ENCODE measurements around the gene GAS5.
"Not testable (repeated sequence)": the region's sequence is repeated elsewhere in the genome, so short reads cannot be mapped to it uniquely, and the experiment has no call there.

The GAS5 gene

GRCh38 chr1:173869021-173869359 lies 1.2 kb upstream of the GAS5 start:
- DNase-seq (ENCODE audit: low spot score) = no peak

- peak; percentile 90 for DNase-seq (ENCODE audit: low spot score)
Observed at GRCh38 chr1:173868266-173869020, 654 bp upstream of the GAS5 start, which contains the start of gene ZBTB37. TSS of gene ZBTB37 (plus strand) at chr1:173868380. CDS start at chr1:173870226, 1,846 bp downstream.

GRCh38 chr1:173867141-173867752 lies 542 bp downstream of the GAS5 start:
- no peak for DNase-seq (ENCODE audit: low spot score)

GRCh38 chr1:173866413-173867115 lies 1.2 kb downstream of the GAS5 start:
- no peak for DNase-seq (ENCODE audit: low spot score)

- no peak for DNase-seq (ENCODE audit: low spot score)
Observed at GRCh38 chr1:173865468-173866164, 2.2 kb downstream of the GAS5 start.

GRCh38 chr1:173864179-173864867 lies 3.5 kb downstream of the GAS5 start:
- no peak for DNase-seq (ENCODE audit: low spot score)

GRCh38 chr1:173863224-173864161 lies 4.3 kb downstream of the GAS5 start:
- no peak for DNase-seq (ENCODE audit: low spot score)

GRCh38 chr1:173862769-173863223 lies 5.0 kb downstream of the GAS5 start:
- DNase-seq (ENCODE audit: low spot score) = no peak

- not testable (repeated sequence) for DNase-seq (ENCODE audit: low spot score)
Observed at GRCh38 chr1:173862146-173862768, 5.5 kb downstream of the GAS5 start.

- no peak for DNase-seq (ENCODE audit: low spot score)
Observed at GRCh38 chr1:173861731-173862145, 6.1 kb downstream of the GAS5 start.

GRCh38 chr1:173860065-173860464 lies 7.7 kb downstream of the GAS5 start:
- no peak for DNase-seq (ENCODE audit: low spot score)

- DNase-seq (ENCODE audit: low spot score) = not testable (repeated sequence)
Observed at GRCh38 chr1:173859547-173859946, 8.2 kb downstream of the GAS5 start.

GRCh38 chr1:173857363-173857917 lies 10.3 kb downstream of the GAS5 start:
- DNase-seq (ENCODE audit: low spot score) = no peak

GRCh38 chr1:173856903-173857302 lies 10.9 kb downstream of the GAS5 start:
- DNase-seq (ENCODE audit: low spot score) = no peak

- no peak for DNase-seq (ENCODE audit: low spot score)
Observed at GRCh38 chr1:173856014-173856413, 11.8 kb downstream of the GAS5 start.

- DNase-seq (ENCODE audit: low spot score) = no peak
Observed at GRCh38 chr1:173853074-173853473, 14.7 kb downstream of the GAS5 start.

GRCh38 chr1:173852105-173852504 lies 15.7 kb downstream of the GAS5 start:
- DNase-seq (ENCODE audit: low spot score) = no peak

- no peak for DNase-seq (ENCODE audit: low spot score)
Observed at GRCh38 chr1:173832748-173833147, 35.0 kb downstream of the GAS5 start.

GRCh38 chr1:173827611-173828010 lies 40.2 kb downstream of the GAS5 start:
- DNase-seq (ENCODE audit: low spot score) = no peak

All from germinal center (tissue), 1 donor.